HG02981 (cell line): ENCODE data around the gene DNM1.

Source experiments
- ATAC-seq: cut with Tn5 transposase; IDR thresholded peaks from one replicate; pipeline ENCODE4 v1.9.1; 2021; ENCODE audit warnings: mild to moderate bottlenecking, moderate library complexity; ENCODE audit not compliant: unreplicated experiment

The DNM1 gene

DNA sequence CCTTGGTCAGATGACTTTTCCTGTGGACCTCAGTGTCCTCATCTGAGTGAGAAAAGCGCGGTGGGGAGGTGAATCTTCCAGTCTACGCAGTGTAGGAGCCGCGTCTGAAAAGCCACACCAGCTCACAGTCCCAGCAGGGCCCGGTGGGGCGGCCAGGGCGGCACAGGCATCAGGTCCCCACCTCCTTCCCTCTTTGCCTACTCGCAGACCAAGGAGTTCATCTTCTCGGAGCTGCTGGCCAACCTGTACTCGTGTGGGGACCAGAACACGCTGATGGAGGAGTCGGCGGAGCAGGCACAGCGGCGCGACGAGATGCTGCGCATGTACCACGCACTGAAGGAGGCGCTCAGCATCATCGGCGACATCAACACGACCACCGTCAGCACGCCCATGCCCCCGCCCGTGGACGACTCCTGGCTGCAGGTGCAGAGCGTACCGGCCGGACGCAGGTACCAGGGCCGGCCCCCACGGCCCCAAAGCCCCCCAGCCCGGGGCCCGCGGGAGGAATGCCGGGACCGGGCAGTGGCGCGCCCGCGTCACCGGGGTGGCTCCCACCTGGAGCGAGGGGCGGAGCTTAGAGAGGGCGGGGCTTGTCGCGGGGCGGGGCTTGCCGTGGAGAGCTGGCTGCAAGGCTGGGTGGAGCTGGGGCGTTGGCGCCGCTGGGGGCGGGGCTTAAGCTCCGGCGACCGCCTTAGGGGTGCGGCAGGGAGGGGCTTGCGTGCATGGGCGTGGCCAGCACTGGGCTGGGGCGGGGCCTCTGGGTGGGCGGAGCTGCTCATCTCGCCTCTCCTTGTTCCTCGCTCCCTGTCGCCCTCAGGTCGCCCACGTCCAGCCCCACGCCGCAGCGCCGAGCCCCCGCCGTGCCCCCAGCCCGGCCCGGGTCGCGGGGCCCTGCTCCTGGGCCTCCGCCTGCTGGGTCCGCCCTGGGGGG lies 47.0 kb downstream of the DNM1 start:
- peak; percentile 91 for ATAC-seq

DNA sequence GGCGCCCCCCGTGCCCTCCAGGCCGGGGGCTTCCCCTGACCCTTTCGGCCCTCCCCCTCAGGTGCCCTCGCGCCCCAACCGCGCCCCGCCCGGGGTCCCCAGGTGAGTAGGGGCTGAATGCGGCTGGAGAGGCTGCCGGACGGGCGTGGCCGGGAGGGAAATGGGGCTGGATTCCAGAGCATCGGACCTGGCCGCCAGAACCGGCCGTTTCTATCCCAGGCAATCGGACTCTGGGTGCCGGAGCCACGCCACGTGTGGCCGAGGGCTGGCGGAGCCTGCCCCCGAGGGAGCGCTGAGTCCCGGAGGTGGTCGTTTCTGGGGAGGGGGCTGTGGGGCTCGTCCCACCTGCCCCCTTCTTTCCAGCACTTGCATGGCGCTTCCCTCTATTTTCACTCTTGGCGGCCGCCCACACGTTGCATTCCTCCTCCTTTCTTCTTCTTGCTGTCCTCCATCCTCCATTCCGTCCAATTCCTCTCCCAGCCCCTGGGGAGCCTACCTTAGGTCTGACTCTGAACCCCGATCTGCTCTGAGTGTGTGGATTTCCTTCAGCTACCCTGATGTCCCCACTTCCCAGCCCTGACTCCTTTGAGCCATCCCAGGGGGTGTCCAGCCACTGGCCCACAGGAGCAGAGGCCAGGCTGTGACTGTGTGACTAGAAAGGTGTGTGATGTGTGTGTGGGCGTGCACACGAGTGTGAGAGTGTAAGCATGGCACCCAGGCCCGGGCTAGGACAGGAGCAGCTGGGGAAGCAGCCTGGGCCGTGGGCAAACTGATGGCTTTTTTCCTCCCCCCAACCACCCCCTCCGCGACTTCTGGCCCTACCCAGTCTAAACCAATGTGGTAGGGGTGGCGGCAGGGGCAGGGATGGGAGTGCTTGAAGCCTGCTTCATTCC lies 47.9 kb downstream of the DNM1 start:
- no peak for ATAC-seq

DNA sequence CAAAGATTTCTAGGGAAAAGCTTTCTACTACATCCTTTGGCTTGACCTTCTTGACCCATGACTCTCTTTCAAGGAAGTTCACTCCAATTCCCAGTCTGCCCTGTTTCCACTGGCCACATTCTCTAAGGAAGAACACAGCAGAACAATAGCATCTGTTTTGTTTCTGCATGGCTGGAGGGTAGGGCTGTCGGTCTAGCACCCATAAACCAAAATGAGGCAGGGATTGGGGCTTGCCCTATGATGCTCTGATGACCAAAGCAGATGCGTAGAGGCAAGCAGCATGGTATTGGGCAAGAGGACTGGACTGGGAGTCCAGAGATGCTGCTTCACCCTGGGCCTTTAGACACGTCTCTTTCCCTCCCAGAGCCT lies 48.5 kb downstream of the DNM1 start:
- ATAC-seq, result no peak

DNA sequence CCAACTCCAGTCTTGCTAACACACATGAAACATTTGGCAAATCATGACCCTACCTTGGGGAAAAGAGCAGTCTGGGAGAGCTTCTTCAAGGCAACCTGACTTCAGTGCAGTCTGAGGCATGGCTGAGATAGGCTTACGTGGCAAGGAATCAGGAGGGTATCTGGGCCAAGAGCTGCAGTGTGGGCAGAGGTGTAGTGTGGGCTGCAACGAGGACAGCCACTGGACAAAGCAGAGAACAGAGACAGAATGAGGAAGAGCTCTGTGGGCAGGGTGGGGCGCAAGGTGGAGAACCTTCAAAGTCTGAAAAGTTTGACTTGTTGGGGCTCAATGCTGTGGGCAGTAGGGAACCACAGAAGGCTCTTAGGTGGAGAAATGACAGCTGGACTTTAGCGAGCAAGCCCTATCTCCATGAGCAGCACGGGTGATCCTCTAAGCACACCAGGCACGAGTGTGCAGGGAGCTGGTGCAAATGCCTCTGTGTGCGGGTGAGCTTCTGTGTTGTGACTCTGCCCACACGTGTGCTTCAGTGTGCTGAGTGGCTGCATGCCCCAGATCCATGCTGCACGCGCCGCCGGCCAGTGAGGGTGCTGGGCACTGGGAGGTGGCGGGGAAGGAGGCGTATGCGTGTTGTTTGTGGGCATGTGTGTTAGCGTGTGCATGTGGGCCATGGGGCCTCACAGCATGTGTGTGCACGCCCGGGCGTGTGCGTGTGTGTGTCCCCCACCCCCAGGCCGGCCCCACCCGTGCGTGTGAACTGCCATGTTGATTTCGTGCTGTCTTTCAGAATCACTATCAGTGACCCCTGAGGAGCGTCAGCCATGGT lies 49.3 kb downstream of the DNM1 start:
- no peak for ATAC-seq

DNA sequence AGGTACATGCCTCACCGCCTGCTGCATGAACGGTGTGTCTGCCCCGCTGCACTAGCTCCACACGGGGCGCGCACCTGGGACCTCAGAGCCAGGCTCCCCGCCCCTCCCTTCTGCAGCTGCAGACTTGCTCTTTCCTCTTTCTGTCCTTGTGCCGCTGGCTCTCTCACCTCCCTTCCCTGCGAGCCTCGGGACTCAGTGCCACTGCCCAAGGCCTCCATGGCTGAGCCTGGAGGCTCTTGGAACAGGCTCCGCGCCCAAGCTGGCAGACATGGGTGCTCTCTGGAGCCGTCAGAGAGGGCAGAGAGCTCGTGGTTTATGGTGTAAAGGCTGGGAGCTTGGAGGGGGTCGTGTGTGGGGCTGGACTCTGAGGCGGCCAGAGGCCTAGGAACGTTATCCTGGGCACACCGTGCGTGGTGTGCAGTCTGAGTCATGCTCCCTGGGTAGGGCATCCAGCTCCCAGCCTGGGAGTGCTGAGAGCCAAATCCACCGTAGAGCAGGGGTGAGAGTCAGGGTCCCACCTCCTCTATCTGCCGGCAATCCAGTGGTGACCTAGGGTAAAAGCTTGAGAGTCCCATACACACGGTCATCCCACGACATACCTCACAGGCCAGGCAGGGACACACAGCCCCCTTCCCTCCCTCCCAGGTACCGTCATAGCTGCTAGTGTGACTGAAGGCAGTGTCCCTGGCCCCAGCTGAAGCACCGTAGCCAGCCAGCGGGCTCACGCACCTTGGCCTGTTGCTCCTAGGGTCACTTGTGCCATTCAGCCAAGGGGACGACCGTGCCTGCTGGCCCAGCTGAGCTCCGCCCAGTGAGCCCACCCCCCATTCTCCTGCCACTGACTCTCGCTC lies 50.2 kb downstream of the DNM1 start:
- ATAC-seq, result no peak

DNA sequence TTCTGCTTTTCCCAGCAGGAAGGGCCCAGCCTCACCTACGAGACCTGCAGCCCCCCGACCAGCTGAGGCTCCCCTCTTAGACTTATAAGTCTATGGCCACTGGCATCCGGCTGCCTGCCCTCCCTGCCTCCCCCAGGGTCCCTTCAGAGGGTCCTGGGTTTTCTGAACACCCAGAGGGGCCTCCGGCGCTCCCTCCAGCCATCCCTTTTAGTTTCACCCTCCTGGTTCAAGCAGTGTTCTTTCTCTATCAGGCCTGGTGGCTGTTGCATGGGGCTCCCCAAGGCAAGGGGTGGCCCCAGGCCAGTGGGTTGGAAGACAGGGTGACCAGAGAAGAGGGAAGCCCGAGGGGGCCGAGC lies 50.8 kb downstream of the DNM1 start:
- ATAC-seq, result no peak

DNA sequence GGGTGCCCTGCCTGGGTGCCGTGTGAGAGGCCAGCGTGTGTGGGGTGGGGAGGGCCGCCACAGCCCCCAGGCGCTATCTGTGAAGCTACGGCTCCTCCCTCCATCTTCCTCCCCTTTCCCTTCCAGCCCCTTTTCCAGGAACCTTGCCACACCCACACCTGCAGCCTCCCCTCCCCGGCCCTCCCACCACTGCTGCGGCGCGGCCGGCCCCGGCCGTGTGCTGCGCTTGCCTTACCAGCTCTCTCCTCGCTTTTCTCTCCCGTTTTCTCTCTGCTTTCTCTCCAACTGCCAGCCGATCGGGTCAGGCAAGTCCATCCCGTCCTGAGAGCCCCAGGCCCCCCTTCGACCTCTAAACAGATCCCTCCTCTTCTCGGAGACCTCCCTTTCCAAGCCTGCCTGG lies 51.2 kb downstream of the DNM1 start:
- no peak for ATAC-seq

DNA sequence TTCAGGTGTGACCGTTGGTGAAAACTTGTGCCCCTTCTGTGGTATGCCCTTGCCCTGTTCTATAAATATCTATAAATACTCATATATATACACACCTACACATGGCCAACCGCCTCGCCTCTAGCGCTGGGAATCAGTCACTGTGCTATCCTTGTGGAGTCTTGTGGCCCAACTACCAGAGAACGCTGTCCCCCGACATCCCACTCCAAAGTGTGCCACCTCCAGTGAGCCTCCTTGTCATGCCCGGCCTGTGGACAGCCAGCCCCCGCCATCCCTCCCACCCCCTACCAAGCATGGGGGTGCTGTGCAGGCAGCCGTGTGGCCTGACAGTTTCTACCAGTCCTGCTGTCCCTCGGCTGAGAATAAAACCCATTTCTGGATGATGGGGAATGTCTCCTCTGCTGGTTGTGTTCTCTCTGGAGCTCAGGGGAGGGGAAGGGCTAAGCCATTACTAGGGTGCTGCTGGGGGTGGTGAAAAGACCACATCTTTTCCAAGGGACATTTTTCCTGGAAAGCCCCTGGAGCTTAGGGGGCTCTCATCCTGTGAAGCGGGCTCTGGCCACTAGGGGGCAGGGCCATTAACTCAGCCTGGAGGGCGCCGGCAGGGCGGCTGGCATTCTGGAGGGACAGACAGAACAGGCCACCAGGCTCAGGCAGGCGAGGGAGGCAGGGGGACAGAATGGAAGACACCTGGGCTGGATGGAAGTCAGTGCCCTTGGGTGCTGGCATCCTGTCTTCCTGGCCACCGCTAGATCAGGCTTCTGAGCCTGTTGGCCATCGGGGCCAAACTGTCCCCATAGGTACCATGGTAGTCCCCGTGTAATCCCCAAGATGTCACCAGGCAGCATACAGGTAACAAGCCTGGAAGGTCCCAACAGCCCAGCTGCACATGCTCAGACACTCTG lies 51.9 kb downstream of the DNM1 start:
- no peak for ATAC-seq

DNA sequence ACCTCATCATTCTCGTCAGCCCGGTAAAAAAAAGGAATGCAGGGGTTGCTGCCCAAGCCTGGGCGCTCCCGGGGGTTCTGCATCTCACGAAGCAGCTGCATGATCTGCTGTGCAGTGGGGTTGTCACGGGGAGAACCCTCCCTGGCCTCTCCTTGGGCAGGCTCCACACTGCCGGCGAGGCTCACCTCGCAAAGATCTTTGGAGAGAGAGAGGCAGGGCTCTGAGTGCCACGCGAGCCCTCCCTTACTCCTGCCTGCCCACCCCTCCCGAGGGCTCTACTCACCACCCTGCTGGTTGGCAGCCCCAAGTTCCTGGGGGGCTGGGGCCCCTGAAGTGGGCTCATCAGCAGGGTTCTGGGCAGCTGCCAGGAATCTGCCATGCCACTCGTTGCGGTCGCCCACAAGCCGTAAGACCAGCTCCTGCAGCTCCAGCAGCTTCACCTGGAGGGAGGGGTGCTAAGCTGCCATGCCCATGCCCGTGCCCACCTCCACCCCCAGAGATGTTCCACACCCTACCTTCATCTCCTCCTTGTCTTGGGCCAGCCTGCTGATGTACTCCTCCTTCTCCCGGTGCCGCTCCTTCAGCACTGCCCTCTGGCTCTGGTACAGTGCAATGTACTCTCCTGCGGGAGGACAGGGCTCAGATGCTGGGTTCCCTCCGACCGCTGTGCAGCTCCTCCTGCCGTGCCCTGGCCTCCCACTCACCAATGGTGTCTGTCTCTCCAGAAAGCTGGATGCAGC lies 54.1 kb downstream of the DNM1 start:
- no peak for ATAC-seq

DNA sequence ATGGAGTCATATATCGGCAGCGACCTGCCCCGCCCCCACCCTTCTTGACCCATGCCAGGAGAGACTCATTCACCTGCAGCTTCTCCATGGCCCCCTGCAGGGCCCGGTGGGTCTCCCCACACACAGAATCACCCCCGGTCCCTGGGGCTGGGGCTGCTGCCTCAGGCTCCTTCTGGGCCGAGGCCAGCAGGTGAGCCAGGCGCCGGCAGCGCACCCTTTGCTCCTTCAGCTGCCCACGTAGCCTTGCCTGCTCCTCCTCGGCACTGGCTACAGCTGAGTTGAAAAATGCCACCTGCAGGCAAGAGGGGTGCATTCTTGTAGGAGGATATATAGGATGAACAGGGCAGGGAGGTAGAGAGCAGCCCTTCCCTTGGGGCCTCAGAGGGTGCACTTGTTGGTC lies 54.7 kb downstream of the DNM1 start:
- no peak for ATAC-seq

DNA sequence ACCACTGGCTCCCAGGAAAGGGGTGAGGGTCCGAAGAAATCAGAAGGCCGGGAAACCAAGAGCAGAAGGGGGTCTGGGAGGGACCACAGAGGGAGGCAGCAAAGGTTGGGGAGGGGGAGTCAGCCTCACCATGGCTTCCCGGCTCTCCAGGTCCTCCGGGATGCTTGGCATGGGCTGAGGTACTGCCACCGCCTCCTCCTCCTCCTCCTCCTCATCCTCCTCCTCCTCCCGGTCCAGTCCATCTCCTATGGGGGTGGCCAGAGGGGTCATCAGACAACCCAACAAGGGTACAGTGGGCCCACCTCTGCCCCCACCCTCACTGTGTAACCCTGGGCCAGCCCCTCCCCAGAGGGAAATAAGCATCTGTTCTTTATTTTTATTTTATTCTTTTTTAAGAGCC lies 55.1 kb downstream of the DNM1 start:
- ATAC-seq, result no peak

DNA sequence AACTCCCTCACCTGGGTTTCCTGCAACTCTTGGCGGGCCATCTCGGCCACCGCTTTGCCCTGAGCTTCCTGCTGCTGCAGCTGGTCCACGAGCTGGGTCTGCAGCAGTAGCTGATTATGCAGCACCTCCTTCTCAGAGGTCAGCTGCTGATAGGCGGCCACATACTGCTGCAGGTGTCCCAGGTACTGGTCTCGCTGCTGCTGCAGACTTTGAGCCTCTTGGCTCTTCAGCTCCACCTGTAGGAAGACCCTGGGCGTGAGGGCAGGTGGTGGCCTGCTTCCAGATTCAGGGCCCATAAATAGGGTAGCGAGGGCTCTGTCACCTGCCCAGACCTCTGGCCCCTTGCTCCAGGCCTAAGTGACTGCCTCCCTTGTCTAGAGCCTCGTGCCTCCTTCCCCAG lies 56.0 kb downstream of the DNM1 start:
- no peak for ATAC-seq

DNA sequence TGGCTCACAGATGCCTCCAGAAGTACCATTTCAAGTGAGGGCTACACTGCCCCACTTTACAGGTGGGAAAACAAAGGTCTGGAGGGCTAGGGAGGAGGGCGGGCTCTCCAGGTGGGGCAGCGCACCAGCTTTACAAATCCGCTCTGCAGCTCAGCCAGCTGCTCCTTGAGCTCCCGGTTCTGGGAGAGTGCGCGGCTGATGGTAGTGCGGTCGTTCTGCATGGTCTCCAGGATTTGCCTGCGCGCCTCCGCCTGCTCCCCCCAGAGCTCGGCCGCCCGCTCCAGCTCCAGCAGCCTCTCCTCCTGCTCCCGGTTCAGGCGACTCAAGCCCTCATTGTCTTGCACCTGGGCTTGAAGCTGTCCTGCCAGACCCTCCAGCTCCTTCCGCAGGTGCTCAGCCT lies 57.2 kb downstream of the DNM1 start:
- ATAC-seq, result no peak

DNA sequence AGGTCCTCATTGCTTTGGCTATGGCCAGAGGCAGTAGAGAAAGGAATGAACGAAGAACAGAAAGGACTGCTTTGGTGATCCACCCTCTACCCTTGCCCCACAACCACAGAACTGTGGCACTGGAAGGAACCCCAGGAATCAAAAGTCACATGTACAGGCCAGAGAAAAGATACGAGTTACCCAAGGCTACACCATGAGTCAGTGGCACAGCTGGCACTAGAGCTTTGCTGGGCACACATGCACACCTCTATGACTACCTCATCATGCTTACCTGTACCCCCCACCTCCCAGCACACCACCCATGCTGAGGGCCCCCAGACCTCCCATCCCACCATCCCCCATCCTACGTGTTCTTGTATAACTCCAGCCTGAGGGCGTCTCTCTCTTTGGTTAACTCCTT lies 59.5 kb downstream of the DNM1 start:
- no peak for ATAC-seq

DNA sequence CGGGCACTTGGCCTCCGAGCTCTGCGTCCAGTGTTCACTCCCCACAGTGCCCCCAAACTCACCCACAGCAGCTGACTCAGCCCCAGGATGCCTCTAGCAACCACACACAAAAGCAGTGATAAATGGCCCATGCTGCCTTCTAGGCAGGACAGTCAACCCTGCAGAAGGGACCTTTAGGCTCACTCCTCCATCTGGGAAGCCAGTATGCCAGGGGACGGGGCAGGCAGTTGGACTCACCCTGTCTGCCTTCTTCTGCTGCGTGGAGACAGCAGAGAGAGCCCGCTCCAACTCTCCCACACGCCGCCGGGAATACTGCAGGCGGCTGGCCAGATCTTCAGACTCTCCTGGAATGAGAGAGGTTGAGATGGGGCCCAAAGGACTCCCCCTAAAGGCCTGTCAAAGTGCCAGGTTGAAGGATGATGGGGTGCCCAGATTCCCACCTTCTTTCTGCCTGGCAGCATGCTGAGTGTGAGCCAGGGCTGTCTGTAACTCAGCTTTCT lies 62.2 kb downstream of the DNM1 start:
- ATAC-seq, result no peak

DNA sequence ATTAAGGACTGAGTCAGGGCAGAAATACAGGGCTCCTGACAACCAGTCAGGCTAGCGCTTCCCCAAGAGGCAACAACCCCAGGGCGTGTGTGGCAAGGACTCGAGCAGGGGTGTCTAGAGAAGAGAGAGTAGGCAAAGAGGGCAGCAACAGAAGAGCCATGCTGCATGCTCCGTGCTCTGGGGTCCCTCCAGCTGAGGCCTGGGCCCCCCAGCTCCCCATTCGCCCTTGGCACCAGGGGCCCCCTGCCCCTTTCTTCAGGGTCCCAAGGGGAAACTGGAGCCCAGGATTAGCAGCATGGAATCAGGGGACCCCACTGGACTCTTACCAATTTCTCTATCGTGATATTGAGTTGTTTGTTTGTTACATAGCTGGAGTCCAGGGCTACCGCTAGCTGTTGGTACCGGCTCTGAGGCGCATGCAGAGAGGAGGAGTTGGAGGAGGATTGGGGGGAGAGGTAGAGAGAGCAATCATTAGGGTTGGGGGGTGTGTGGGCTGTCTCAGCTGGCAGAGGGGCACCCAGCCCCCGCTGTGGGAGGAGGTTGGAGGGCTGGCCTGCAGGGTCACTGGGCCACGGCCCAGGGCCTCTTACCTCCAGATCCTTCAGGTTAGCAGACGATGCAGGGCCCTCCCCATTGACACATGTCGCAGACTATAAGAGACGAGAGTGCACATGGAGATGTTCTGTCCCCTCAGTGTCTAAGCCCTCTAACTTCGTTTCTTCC lies 63.9 kb downstream of the DNM1 start:
- ATAC-seq, result no peak

DNA sequence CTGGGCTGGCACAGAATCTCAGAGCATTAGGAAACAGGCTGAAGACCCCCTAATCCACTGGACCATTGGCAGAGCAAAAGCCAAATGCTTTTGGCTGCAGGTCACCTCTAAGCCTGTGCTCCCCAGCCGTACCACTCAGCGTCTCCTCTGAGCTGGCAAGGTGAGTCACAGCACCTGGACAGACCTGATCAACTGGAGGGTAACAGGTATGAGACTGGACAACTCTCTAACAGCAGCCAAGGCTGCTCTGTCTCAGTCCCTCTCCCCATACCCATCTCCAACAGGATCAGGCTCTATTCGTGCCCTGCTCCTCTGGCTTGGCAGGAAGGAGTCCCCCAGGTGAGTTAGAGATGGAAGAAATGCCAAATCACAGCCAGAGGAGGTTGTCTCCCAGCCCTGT lies 67.9 kb downstream of the DNM1 start:
- no peak for ATAC-seq

DNA sequence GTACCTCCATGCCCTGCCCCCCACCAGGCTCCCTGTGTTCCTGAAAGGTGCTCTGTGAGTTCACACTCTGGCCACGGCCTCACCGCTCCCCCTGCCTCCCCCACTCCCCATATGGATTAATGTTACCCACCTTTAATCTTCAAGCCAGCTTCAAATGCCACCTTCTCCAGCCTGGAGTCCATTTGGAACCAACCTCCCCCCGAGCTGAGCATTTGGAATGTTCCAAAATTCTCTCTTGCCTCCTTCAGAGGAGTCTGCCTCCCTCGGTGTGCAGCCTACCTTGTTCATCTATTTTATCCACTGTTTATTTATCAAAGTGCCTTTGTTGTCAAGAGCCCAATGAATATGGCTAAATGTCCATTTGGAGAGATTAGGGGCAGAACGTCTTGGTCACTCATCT lies 68.3 kb downstream of the DNM1 start:
- no peak for ATAC-seq
